SK-N-SH treated with all-trans-retinoic acid at 6 μM for 48 hours (cell line): Measurements from ENCODE around the gene ZNF385B.

ENCODE experiments used
- ATAC-seq: fragments of 200-7000 bp; cut with Tn5 transposase; 3 replicates; pipeline ENCODE4 v1.9.1; 2020; ENCODE audit warnings: mild to moderate bottlenecking, moderate library complexity
- ARNTL ChIP-seq: fragments of 450-650 bp; formaldehyde crosslinking; IDR thresholded peaks from 2 replicates; pipeline ENCODE4 v1.5.0; 2020; ENCODE audit warnings: low read depth, mild to moderate bottlenecking, moderate library complexity, borderline replicate concordance
- BACH2 ChIP-seq: fragments of 250-450 bp; sonication (Bioruptor Pico); IDR thresholded peaks from 2 replicates; pipeline ENCODE4 v1.9.0; 2021; ENCODE audit warnings: mild to moderate bottlenecking, borderline replicate concordance
- CSDC2 ChIP-seq: fragments of 250-450 bp; sonication (Bioruptor Pico); IDR thresholded peaks from 2 replicates; pipeline ENCODE4 v1.5.0; 2020; ENCODE audit warnings: mild to moderate bottlenecking, moderate library complexity
- CSRNP3 ChIP-seq: fragments of 250-450 bp; sonication (Bioruptor Pico); IDR thresholded peaks from 2 replicates; pipeline ENCODE4 v1.5.1; 2021; ENCODE audit warnings: mild to moderate bottlenecking, moderate library complexity
- ESRRG ChIP-seq: fragments of 250-450 bp; sonication (Bioruptor Pico); IDR thresholded peaks from 2 replicates; pipeline ENCODE4 v1.6.1; 2021; ENCODE audit warnings: mild to moderate bottlenecking
- GLIS3 ChIP-seq: fragments of 250-450 bp; sonication (Bioruptor Pico); IDR thresholded peaks from 2 replicates; pipeline ENCODE4 v1.5.0; 2020; ENCODE audit warnings: mild to moderate bottlenecking, moderate library complexity
- ISL1 ChIP-seq: fragments of 250-450 bp; sonication (Bioruptor Pico); IDR thresholded peaks from 2 replicates; pipeline ENCODE4 v2.1.2; 2022; ENCODE audit warnings: mild to moderate bottlenecking, moderate library complexity
- OSR1 ChIP-seq: fragments of 250-450 bp; sonication (Bioruptor Pico); IDR thresholded peaks from 2 replicates; pipeline ENCODE4 v1.8.0; 2022; ENCODE audit warnings: moderate library complexity, mild to moderate bottlenecking, inconsistent platforms
- PATZ1 ChIP-seq: fragments of 250-450 bp; sonication (Bioruptor Pico); IDR thresholded peaks from 2 replicates; pipeline ENCODE4 v1.8.0; 2020; ENCODE audit warnings: mild to moderate bottlenecking, moderate library complexity, borderline replicate concordance
- POU6F1 ChIP-seq: fragments of 250-450 bp; sonication (Bioruptor Pico); IDR thresholded peaks from 2 replicates; pipeline ENCODE4 v1.8.0; 2021; ENCODE audit warnings: low read depth, mild to moderate bottlenecking, moderate library complexity, borderline replicate concordance
- PPARA ChIP-seq: fragments of 250-450 bp; sonication (Bioruptor Pico); IDR thresholded peaks from 2 replicates; pipeline ENCODE4 v1.5.0; 2020; ENCODE audit warnings: mild to moderate bottlenecking, borderline replicate concordance
- RARB ChIP-seq: fragments of 250-450 bp; sonication (Bioruptor Pico); IDR thresholded peaks from 2 replicates; pipeline ENCODE4 v1.8.0; 2021; ENCODE audit warnings: mild to moderate bottlenecking, moderate library complexity
- SNAI2 ChIP-seq: fragments of 250-450 bp; sonication (Bioruptor Pico); IDR thresholded peaks from 2 replicates; pipeline ENCODE4 v1.5.0; 2020; ENCODE audit warnings: mild to moderate bottlenecking, moderate library complexity
- TOX ChIP-seq: fragments of 250-450 bp; sonication (Bioruptor Pico); IDR thresholded peaks from 2 replicates; pipeline ENCODE4 v1.8.0; 2021; ENCODE audit warnings: mild to moderate bottlenecking, moderate library complexity, borderline replicate concordance
- TSHZ2 ChIP-seq: fragments of 250-450 bp; sonication (Bioruptor Pico); IDR thresholded peaks from 2 replicates; pipeline ENCODE4 v1.5.0; 2020; ENCODE audit warnings: mild to moderate bottlenecking, moderate library complexity
- ZC3H10 ChIP-seq: fragments of 250-450 bp; sonication (Bioruptor Pico); IDR thresholded peaks from 2 replicates; pipeline ENCODE4 v1.5.1; 2021; ENCODE audit warnings: mild to moderate bottlenecking, moderate library complexity
- ZFP3 ChIP-seq: fragments of 250-450 bp; sonication (Bioruptor Pico); IDR thresholded peaks from 2 replicates; pipeline ENCODE4 v1.5.0; 2020; ENCODE audit warnings: mild to moderate bottlenecking, moderate library complexity
- ZFP30 ChIP-seq: fragments of 450-650 bp; formaldehyde crosslinking; IDR thresholded peaks from 2 replicates; pipeline ENCODE4 v1.5.0; 2022; ENCODE audit warnings: mild to moderate bottlenecking, moderate library complexity
- ZNF565 ChIP-seq: fragments of 450-650 bp; formaldehyde crosslinking; conservative IDR thresholded peaks from 2 replicates; pipeline ENCODE4 v1.5.0; 2020; ENCODE audit warnings: low read depth, mild to moderate bottlenecking, moderate library complexity
- ZNF8 ChIP-seq: fragments of 450-650 bp; formaldehyde crosslinking; IDR thresholded peaks from 2 replicates; pipeline ENCODE4 v1.5.0; 2020; ENCODE audit warnings: mild to moderate bottlenecking, moderate library complexity

ZNF385B gene

GRCh38 chr2:179626261-179626660 is 235.2 kb downstream of the ZNF385B start:
- no peak for TF ChIP-seq ARNTL (CRISPR knock-in tag)
- no peak for TF ChIP-seq OSR1 (CRISPR knock-in tag)
- TF ChIP-seq RARB (CRISPR knock-in tag) = no peak
- TF ChIP-seq GLIS3 (CRISPR knock-in tag) = no peak
- TF ChIP-seq TSHZ2 = no peak
- TF ChIP-seq POU6F1 (CRISPR knock-in tag) = no peak
- TF ChIP-seq ZNF565 (CRISPR knock-in tag) = no peak
- ATAC-seq = no peak

GRCh38 chr2:179622635-179623300 is 238.6 kb downstream of the ZNF385B start:
- no peak for TF ChIP-seq ARNTL (CRISPR knock-in tag)
- TF ChIP-seq ZC3H10 (CRISPR knock-in tag) = no peak
- no peak for TF ChIP-seq CSRNP3
- TF ChIP-seq ESRRG (CRISPR knock-in tag) = no peak
- no peak for TF ChIP-seq ZFP3 (CRISPR knock-in tag)
- no peak for TF ChIP-seq GLIS3 (CRISPR knock-in tag)
- TF ChIP-seq CSDC2 (CRISPR knock-in tag) = no peak
- TF ChIP-seq ZNF8 (CRISPR knock-in tag) = no peak
- no peak for ATAC-seq

GRCh38 chr2:179622112-179622511 is 239.3 kb downstream of the ZNF385B start:
- no peak for TF ChIP-seq GLIS3 (CRISPR knock-in tag)
- TF ChIP-seq ZC3H10 (CRISPR knock-in tag) = no peak
- TF ChIP-seq BACH2 (CRISPR knock-in tag) = no peak
- TF ChIP-seq SNAI2 (CRISPR knock-in tag) = no peak
- TF ChIP-seq ZFP3 (CRISPR knock-in tag) = no peak
- no peak for TF ChIP-seq CSRNP3
- TF ChIP-seq ARNTL (CRISPR knock-in tag) = no peak
- no peak for TF ChIP-seq ZNF8 (CRISPR knock-in tag)
- TF ChIP-seq ISL1 (CRISPR knock-in tag) = no peak
- TF ChIP-seq TOX = no peak
- no peak for TF ChIP-seq PPARA (CRISPR knock-in tag)
- TF ChIP-seq ZNF565 (CRISPR knock-in tag) = no peak
- TF ChIP-seq PATZ1 (CRISPR knock-in tag) = no peak
- no peak for TF ChIP-seq ZFP30
- TF ChIP-seq TSHZ2 = no peak
- TF ChIP-seq ESRRG (CRISPR knock-in tag) = no peak
- no peak for TF ChIP-seq POU6F1 (CRISPR knock-in tag)
- peak; percentile 61 for ATAC-seq
